ENCODE data around the gene ITGAE.
A peak's percentile ranks its signal among the peaks of the same experiment; 100 is the strongest.
"Not testable (repeated sequence)": the region's sequence is repeated elsewhere in the genome, so short reads cannot be mapped to it uniquely, and the experiment has no call there.

ITGAE gene

GRCh38 chr17:3719265-3719664 lies 81.7 kb downstream of the ITGAE start:
- no peak for TF ChIP-seq CTCF (IDR thresholded peaks at IDR 0.05; ENCODE audit: low read length, missing control alignments)
- no peak for DNase-seq (ENCODE audit: low read depth)
- no peak overlapping the region for H3K4me3 ChIP-seq (replicated peaks; ENCODE audit: low read depth, low read length)

GRCh38 chr17:3718201-3718600 lies 82.8 kb downstream of the ITGAE start:
- H3K4me3 ChIP-seq (replicated peaks; ENCODE audit: low read depth, low read length): no peak overlapping the region
- TF ChIP-seq CTCF (IDR thresholded peaks at IDR 0.05; ENCODE audit: low read length, missing control alignments): no peak

GRCh38 chr17:3715296-3715695 lies 85.7 kb downstream of the ITGAE start:
- DNase-seq (ENCODE audit: low read depth): no peak
- TF ChIP-seq CTCF (IDR thresholded peaks at IDR 0.05; ENCODE audit: low read length, missing control alignments): no peak
- no peak overlapping the region for H3K4me3 ChIP-seq (replicated peaks; ENCODE audit: low read depth, low read length)

More at GRCh38 chr17:3718201-3718600, 82.8 kb downstream of the ITGAE start:
- no peak for DNase-seq (ENCODE audit: low read depth)

- no peak for DNase-seq (ENCODE audit: low read depth)
- TF ChIP-seq CTCF (IDR thresholded peaks at IDR 0.05; ENCODE audit: low read length, missing control alignments): no peak
- H3K4me3 ChIP-seq (replicated peaks; ENCODE audit: low read depth, low read length): no peak overlapping the region
Measured at GRCh38 chr17:3712811-3713463, 88.1 kb downstream of the ITGAE start.

- peak; percentile 69 for DNase-seq (ENCODE audit: low read depth)
- H3K4me3 ChIP-seq (replicated peaks; ENCODE audit: low read depth, low read length): no peak overlapping the region
- TF ChIP-seq CTCF (IDR thresholded peaks at IDR 0.05; ENCODE audit: low read length, missing control alignments): no peak
Measured at GRCh38 chr17:3710951-3711383, 90.0 kb downstream of the ITGAE start.

- no peak for DNase-seq (ENCODE audit: low read depth)
Measured at GRCh38 chr17:3708366-3708765, 92.6 kb downstream of the ITGAE start.

GRCh38 chr17:3705718-3705984 lies 95.3 kb downstream of the ITGAE start:
- not testable (repeated sequence) for DNase-seq (ENCODE audit: low read depth); H3K4me3 ChIP-seq (replicated peaks; ENCODE audit: low read depth, low read length)

More at GRCh38 chr17:3708366-3708765, 92.6 kb downstream of the ITGAE start:
- no peak for TF ChIP-seq CTCF (IDR thresholded peaks at IDR 0.05; ENCODE audit: low read length, missing control alignments)
- H3K4me3 ChIP-seq (replicated peaks; ENCODE audit: low read depth, low read length): no peak overlapping the region
